TTC549 (cell line): Measurements from ENCODE around the gene ATP5F1D.

Experiments
- FAIRE-seq: peaks from 2 replicates; lab custom pipeline; 2012; peaks lifted over from hg19 to GRCh38; lab: Jason Lieb, UNC

ATP5F1D gene

DNA sequence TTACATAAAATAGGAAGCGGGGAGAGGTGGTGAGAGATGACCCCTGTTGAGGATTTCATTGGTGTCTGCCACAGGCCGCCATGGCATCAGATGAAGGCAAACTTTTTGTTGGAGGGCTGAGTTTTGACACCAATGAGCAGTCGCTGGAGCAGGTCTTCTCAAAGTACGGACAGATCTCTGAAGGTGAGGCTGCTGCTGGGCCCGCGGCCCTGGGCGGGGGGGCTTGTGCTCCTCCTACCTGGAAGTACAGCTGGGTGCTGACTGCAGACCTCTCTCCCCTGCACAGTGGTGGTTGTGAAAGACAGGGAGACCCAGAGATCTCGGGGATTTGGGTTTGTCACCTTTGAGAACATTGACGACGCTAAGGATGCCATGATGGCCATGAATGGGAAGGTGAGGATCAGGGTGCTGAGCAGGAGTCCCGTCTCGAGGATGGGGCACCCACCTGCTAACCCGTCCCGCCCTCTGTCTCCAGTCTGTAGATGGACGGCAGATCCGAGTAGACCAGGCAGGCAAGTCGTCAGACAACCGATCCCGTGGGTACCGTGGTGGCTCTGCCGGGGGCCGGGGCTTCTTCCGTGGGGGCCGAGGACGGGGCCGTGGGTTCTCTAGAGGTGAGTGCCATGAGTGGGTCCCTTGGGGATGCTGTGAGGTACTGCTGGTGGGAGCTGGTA lies 29.4 kb downstream of the ATP5F1D start:
- FAIRE-seq, result no peak

DNA sequence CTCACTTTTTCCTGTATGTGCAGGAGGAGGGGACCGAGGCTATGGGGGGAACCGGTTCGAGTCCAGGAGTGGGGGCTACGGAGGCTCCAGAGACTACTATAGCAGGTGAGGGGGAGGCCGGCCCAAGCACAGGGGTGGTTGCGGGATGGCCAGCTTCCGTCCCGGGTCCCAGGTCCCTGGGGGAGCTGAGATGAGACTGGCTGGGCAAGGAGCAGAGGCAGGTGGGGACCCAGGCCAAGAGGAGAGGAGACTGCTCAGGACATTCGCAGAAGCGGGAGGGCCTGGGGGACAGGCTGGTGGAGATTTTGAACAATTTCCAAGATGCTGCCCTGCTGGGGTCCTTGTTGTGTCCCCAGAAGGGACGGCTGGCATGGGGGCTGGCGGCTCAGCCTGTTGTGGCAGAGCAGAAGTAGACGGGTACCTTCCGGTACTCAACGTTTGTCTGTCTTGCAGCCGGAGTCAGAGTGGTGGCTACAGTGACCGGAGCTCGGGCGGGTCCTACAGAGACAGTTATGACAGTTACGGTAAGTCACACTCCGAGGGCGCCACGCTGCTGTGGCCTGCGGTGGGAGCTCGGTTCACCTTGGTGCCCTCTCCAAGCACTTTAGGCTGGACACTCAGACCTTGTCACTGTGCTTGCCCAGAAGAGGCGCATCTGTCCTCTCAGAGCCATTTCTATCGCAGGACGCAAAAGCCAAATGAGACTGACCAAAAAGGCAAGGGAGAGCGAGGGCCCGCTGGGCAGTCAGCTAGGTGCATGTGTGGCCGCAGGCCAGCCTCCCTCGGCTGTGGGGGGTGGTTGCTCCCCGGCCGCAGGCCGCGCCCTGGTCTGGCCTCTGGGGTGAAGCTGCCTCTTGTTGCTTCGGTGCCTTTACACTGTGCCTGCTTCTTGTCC lies 30.2 kb downstream of the ATP5F1D start:
- no peak for FAIRE-seq

DNA sequence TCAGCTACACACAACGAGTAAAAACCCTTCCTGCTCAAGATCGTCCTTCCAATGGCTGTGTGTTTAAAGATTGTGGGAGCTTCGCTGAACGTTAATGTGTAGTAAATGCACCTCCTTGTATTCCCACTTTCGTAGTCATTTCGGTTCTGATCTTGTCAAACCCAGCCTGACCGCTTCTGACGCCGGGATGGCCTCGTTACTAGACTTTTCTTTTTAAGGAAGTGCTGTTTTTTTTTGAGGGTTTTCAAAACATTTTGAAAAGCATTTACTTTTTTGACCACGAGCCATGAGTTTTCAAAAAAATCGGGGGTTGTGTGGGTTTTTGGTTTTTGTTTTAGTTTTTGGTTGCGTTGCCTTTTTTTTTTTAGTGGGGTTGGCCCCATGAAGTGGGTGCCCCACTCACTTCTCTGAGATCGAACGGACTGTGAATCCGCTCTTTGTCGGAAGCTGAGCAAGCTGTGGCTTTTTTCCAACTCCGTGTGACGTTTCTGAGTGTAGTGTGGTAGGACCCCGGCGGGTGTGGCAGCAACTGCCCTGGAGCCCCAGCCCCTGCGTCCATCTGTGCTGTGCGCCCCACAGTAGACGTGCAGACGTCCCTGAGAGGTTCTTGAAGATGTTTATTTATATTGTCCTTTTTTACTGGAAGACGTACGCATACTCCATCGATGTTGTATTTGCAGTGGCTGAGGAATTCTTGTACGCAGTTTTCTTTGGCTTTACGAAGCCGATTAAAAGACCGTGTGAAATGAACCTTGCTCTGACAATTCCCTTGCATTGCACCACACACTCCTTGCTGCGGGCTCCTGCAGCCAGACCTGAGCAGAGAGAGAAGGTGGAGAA lies 31.1 kb downstream of the ATP5F1D start:
- no peak for FAIRE-seq

DNA sequence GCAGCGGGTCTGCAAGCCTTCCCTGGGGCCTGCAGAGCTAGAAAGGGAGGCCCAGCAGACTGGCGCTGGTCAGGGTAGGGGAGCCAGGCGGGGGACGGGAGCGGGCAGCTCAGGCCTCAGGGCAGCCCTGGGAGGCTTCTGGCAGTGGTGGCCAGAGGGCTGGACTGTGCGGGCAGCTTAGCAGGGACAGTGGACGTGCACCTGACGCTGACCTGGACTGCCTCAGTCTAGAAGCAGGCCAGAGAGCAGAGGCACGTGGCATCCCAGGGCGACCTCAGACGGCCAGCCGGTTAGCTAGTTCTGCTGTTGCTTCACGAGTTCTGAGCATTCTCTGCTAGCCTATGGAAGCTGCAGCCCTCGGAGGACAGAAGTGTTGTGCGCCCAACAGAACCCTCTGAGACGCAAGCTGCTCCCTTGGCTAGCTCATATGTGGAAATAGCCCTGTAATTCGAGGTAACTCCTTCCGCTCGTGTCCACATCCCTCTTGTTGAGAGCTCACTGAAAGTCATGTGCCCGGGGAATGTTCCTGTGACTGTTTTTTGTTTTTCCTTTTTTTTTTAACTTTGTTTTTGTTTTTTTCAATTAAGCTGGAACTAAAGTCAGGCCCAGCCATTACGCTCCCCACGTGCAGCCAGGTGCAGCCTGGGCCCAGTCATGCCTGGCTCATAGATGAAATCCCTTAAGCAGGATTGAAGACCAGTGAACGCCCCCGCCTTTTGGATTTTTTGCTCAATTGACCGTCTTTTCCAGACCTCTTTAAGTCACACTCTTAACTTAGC lies 31.9 kb downstream of the ATP5F1D start:
- FAIRE-seq, result no peak

DNA sequence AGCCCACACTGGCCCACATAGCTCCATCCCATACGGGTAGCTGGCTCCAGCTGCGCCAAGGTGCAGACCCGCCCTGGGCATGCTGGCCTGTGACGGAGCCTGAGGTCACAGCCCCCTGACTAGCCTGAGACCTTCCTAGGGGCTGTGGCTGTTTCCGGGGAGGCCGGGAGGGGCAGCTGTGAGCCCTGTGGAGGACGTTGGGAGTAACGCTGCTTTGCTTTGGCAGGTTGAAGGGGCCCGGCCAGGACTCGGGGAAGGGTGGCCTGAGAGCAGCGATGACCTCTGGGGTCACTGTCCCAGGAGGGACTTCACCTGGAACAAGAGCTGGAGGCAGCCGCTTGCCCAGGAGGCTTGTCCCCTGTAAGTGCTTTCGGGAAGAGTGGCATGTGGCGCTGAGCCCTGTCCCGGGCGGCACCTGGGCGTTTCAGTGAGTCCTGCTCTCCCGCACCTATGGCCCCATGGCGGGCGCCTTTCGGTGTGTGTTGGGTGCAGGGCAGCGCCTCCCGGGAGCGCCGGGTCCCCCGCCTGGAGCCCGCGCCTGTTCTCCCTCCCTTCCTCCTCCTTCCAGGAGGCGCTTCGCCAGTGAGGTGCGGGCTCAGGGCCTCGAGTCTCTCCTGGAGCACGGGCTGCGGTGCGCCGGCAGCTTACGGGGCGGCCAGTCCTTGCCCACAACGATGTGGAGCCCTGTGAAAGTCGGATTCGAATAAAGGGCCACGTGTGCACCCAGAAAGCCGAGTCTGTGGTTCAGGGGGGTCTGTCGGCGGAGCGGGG lies 32.7 kb downstream of the ATP5F1D start:
- FAIRE-seq, result no peak

DNA sequence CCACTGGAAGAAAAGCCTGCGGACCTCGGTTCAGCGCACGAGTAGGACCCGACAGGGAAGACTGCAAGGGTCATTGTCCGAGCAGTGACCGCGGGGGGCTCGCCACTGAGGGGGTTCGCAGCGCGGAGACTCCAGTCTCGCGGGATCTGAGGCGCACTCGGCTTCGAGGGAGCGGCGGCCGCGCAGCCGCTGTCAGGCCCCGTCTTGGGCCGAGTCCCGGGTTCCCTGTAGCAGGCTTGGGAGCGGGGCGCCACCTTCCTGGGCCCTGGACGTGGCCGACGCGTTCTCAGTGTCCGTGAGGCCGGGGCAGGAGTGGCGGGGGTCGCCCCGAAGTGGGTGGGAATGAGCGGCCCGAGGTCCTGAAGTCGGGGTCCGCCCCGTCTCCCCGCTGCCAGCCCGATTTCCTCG lies 33.3 kb downstream of the ATP5F1D start:
- no peak for FAIRE-seq

DNA sequence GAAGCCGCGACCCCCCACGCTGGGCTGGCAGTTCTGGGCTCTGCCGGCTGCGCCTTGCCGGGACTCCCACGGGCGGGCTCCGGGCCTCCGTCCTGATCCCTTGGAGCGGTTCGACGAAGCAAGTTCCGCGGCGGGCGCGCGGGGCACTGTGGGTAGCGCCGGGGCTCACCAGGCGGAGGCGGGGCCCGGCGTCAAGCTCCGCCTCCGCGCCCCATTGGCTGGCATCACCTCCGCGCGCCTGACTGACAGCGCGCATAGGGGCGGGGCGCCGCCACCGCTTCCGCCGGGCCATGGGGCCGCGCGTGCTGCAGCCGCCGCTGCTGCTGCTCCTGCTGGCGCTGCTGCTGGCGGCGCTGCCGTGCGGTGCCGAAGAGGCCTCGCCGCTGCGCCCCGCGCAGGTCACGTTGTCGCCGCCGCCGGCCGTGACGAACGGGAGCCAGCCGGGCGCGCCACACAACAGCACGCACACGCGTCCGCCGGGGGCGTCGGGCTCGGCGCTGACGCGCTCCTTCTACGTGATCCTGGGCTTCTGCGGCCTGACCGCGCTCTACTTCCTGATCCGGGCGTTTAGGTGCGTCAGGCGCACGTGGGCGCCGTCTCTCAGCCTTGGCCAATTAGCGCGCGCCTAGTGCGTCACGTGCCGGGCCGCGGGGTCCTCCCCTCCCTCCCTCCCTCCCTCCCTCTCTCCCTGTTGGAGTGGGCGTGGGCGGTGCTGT lies 33.9 kb downstream of the ATP5F1D start, which contains the start of gene FAM174C:
TSS of gene FAM174C (plus strand) at position 271 of the 716 bp plus-strand sequence. CDS start at position 291, 20 bp downstream.
- FAIRE-seq, result no peak

DNA sequence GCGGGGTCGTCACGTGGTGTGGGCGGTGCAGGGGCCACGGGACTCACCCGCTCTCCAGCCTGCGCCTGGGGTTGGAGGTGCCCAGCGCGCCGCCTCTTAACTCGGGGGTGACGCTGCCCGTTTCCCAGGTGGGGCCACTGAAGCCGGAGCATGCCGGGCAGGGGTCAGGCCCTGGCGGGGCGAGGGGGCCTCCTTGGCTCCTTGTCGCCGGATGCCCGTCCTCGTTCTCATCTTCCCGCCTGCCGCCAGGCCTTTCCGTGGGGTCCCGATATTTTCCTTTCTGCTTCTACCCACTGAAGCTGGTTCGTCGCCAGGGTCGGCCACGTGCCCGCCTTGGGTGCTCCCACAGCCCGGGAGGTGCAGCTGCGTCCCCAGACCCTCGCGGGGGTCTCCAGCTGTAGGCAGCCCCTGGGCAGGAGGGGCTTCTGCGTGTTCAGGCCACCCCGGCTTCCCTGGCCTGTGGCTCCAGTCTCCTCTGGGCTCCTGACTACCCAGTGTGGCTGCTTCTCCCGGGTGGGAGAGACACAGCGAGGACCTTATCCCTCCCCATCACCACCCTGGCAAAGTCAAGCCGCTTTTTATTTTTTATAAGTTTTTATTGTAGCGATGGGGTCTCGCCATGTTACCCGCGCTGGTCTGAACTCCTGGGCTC lies 34.6 kb downstream of the ATP5F1D start:
- FAIRE-seq, result no peak

DNA sequence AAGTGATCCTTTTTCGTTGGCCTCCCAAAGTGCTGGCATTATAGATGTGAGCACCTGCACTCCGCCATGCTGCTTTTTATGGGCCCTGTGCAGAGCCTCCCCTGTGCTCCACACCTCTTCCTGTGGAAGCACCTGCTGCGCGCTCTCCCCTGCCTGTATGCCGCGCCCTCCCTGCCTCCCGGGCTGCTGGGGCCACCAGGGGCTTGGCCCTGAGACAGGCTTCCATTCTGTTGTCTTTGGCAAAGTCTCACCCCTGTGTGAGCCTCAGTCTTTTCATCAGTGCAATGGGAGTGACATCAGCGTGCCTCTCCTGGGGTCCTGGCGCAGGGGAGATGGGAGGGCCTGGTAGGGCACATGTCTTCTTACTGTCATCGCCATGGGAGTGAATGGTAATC lies 35.1 kb downstream of the ATP5F1D start:
- FAIRE-seq, result no peak

DNA sequence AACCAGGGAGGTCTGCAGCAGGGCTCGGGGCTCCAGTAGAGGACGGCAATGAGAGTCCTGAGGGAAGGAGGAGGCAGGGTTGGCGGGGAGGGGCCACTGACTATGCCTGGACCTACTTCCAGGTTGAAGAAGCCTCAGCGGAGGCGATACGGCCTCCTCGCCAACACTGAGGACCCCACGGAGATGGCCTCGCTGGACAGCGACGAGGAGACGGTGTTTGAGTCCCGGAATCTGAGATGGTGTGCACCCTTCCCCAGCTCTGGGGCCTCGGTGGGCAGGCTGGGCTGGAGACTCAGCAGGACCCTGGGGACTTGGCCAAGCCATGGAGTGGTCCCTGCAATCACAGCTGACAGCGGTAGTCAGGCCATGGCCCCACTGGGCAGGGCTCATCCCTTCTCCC lies 35.5 kb downstream of the ATP5F1D start:
- FAIRE-seq, result no peak

DNA sequence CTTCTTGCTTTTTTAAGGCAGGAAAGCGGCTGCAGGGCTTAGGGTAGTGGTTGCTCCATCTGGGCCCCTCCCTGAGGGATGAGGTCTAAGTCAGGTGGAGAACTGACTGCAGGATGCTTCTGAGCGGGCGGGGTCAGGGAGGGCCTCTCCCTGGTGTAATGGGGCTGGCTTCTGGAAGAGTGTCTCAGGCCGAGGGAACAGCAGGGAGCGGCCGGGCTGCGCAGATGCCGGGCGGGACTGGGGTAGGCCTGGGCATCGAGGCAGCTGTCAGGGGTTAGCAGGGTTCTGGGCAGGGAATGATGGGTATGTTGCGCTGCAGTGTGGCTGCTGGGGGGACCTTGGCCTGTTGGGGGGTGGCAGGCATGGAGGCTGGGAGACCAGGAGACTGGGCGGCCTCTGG lies 36.5 kb downstream of the ATP5F1D start:
- no peak for FAIRE-seq

DNA sequence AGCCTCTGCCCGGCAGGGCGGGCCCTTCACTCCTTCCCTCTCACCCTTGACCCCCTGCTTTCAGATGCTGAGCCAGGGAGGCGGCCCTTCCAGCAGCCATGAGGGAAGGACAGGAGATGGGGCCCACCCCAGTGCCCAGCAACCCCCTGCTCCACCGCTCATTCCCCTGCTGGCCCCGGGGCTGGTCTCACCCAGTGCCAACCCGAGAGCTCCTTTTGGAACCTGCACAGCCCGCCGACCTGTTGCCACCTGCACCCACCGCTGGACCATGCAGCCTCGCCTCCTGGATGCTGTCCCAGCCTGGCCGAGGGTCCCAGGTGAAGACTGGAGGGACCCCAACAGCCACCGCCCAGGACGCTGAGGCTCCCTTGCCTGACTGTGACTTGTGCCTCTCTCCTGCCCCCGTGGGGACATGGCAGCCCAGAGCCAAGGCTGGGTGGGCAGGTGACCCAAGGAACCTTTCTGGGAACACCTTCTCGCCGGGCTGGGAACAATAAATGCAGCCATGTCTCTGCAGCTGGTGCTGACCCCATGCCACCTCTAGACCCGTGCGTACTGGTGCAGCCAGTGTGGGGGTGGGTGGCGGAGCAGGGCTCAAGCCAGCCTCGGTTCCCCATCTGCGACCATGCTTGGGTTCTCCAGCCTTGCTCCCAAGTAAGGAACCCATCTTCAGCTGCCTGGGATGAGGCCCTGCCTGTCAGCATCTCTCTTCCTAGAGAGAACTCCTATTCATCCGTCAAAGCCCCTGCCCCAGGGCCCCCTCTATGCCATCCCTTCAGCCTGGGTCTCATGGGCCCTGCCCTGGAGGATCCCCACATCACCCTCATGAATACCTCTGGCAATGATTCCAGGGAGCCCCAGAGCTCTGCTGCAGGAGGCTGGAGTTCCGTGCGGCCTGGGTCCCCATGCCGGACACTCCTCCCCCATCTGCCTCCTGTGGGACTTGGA lies 37.4 kb downstream of the ATP5F1D start:
- no peak for FAIRE-seq

DNA sequence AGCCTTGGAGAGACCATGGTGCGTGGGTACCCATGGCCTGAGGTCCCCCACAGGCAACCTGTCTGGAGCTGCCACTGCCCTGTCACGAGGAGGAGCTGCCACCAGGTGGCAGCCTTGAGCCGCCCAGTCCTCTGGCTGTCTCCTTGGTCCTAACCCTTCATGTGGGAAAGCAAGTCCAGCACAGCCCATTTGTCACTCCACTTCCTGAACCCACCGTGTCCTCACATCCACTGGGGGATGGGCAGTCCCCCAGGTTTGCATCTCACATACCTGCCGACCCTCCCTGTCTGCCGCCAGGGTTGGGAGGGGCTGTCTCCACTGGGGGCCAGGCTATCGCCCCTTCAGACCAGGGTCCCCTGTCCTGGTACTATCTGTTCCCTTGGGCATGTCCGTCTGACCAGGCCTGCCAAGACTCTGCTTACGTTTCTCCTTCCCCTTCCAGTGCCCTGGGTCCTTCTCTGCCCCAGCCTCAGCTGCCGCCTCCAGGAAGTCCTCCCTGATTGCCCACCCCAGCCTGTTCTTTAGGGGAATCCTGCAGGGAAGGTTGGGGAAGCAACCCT lies 38.3 kb downstream of the ATP5F1D start:
- FAIRE-seq, result no peak

DNA sequence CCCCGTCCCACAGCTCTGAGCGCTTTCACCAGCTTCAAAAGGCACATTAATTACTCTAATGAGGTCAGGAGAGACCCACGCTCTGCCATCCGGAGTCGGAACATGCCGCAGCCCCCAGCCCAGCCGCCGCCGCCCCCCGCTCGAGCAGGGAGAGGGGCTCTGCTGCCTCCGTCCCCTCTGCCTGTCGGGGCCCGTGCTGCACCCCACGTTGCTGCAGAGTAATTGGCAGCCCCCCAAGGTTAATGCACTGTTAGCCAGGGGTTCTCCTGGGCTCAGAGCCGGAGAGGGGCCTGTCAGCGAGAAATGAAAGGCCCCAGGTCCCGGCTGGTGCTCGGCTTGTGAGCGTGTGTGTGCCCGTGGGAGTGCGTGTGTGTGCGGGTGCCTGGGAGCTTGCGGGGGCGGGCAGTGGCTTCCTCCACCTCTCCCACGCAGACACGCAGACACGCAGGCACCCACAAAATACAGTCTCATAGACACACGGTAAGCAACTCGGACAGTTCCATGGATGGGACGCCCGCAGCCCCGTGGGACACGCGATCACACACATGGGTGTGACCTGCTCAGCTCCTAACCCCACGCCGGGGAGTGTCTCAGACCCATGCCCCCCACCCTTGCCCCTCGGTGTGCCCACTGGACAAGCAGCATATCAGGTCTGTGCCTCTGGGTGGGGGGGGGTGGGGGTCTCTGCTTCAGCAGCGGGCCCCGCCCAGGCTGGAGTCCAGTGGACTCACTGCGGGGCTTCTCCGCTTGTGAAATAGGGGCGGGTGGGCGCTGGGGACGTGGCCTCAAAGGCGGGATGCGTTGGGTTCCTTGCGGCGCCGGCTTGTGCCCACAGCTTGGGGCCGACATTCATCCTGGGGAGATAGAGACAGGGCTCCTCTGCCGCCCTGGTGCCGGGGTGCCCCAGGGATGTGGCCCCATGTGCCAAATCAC lies 39.4 kb downstream of the ATP5F1D start:
- no peak for FAIRE-seq

DNA sequence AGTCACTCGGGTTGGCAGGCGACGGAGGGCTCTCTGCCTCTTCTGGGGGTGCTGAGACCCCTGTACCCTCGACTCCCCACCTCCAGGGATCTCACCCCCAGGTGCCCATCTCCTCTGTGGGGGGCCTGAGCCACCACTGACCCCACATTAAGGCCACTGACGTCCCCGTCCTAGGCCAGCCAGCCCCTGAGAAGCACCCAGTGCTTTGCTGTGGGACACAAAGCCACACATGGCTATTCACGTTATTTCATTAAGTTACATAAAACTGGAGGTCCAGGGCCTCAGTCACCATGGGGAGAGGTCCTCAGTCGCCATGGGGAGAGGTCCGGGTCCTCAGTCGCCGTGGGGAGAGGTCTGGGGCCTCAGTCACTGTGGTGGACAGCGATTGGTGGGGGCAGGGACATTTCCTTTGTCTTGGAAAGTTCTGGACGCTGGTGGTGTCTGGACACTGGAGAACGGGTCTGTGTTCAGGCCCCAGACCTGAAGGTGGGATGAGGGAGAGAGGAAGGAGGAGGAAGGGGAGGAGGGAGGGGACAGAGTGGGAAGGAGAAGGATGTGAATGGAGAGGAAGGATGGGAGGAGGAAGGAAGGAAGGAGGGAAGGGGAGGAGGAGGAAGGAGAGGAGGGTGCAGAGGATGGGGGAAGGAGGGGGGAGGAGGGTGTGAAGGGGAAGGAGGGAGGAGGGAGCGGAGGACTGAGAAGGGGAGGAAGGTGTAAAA lies 40.2 kb downstream of the ATP5F1D start:
- FAIRE-seq, result no peak

DNA sequence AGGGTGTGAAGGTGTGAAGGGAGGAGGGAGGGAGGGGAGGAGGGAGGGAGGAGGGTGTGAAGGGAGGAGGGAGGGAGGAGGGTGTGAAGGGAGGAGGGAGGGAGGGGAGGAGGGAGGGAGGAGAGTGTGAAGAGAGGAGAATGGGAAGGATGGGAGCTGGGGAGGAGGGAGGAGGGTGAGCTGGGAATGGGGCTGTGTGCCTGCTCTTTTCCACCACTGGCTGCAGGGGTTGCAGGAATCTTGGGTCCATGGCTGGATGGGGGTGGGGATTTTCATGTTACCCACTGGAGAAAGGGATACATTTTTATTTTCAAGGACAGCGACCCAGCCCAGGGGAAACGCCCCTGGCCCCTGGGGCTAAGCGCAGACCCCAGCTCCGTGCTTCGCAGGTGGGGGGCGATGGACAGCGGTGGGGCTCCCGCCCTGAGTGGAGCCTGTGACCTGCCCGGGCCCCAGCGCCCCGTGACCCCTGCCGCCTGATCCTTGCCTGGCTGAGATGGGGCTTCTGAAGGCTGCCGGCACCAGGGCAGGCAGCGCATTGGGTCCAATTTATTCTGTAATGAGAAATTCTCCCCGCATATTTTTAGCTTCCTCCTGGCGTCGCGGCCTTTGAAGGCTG lies 41.1 kb downstream of the ATP5F1D start:
- no peak for FAIRE-seq
